Activated CD4-positive, alpha-beta T cell treated with anti-CD3 and anti-CD28 coated beads, Interleukin-2, amount 10 ng/mL, durations not matched to agents 7 days and 5 days (primary cell): ENCODE results near the gene ITPA. TPM values are rescaled to one million over a fixed set of nuclear protein-coding genes. Genes with fewer than 3 reads are reported as not detected.

Experiments used
- CTCF ChIA-PET: fragments of 350-600 bp; sonication (Branson Sonifier 250); formaldehyde crosslinking; loops from one replicate; lab custom pipeline; 2021; ENCODE audit warnings: antibody characterized with exemption; lab: Charles Lee
- POLR2A ChIA-PET: fragments of 350-600 bp; sonication (Branson Sonifier 250); formaldehyde crosslinking; loops from one replicate; lab custom pipeline; 2021; ENCODE audit warnings: antibody characterized with exemption; lab: Charles Lee
- DNase-seq: peaks from one replicate; pipeline ENCODE4 v3.0.0-alpha.2; 2020
- H3K27ac Mint-ChIP-seq: one replicate; pipeline ENCODE4 v1.8.0; 2021; ENCODE audit warnings: mild to moderate bottlenecking, moderate library complexity, mixed read lengths
- H3K27me3 Mint-ChIP-seq: one replicate; pipeline ENCODE4 v1.8.0; 2021; ENCODE audit warnings: mixed read lengths
- H3K36me3 Mint-ChIP-seq: one replicate; pipeline ENCODE4 v1.8.0; 2021; ENCODE audit warnings: low read depth, mixed read lengths
- H3K4me1 Mint-ChIP-seq: one replicate; pipeline ENCODE4 v1.8.0; 2021; ENCODE audit warnings: mixed read lengths
- H3K4me3 Mint-ChIP-seq: one replicate; pipeline ENCODE4 v1.8.0; 2021; ENCODE audit warnings: mild to moderate bottlenecking, moderate library complexity, mixed read lengths
- H3K9me3 Mint-ChIP-seq: one replicate; pipeline ENCODE4 v1.8.0; 2021; ENCODE audit warnings: mixed read lengths
- total RNA-seq, 2 experiments: library from RNA; stranded (reverse); gene quantifications; one replicate each; pipeline ENCODE4 v1.2.3, GENCODE V29; 2021

Gene ITPA
- total RNA-seq, 2 experiments from 2014 or later, result 52.1 to 72.7 TPM

- H3K27me3 Mint-ChIP-seq, result peaks cover 55% of the 10 kb centered on the region
- POLR2A ChIA-PET, result no interaction called here
Measured at GRCh38 chr20:3239026-3239866, 29.9 kb downstream of the ITPA start, which contains the start of gene SLC4A11. Gene SLC4A11, minus strand, starts transcription at chr20:3239190. Its CDS starts 53 bp downstream, at chr20:3239137.

GRCh38 chr20:3239867-3240775 is 30.8 kb downstream of the ITPA start:
- peaks cover 60% of the 10 kb centered on the region for H3K27me3 Mint-ChIP-seq
- H3K27ac Mint-ChIP-seq, result no peak overlapping the region
- ChIA-PET POLR2A (no interaction called here), CTCF (interaction anchor here (0.9 to 1.6 kb wide), 4 partner anchors 9 to 36 kb away, joined by 3 to 4 read pairs (median 3); no protein-coding TSS in a partner anchor)
- H3K9me3 Mint-ChIP-seq, result no peaks in the 10 kb centered on the region
- DNase-seq, result no peak
- H3K36me3 Mint-ChIP-seq, result no peaks in the 10 kb centered on the region
- peak overlapping the region; percentile 81 for H3K4me3 Mint-ChIP-seq
- H3K4me1 Mint-ChIP-seq, result peaks cover 10% of the 10 kb centered on the region

More at GRCh38 chr20:3239026-3239866, 29.9 kb downstream of the ITPA start, which contains the start of gene SLC4A11:
- Mint-ChIP-seq H3K4me3 (peak within 1 kb of the TSS; percentile 81), H3K4me1 (peaks cover 10% of the 10 kb centered on the region), H3K36me3 (no peaks in the 10 kb centered on the region), H3K27ac (no peak within 1 kb of the TSS), H3K9me3 (no peaks in the 10 kb centered on the region)
- DNase-seq, result peak; percentile 30
- CTCF ChIA-PET, result interaction anchor here (0.9 to 1.6 kb wide), 4 partner anchors 10 to 35 kb away, joined by 3 to 4 read pairs (median 4); no protein-coding TSS in a partner anchor

GRCh38 chr20:3240776-3241363 is 31.6 kb downstream of the ITPA start:
- Mint-ChIP-seq H3K27me3 (peaks cover 63% of the 10 kb centered on the region), H3K4me3 (no peak overlapping the region), H3K27ac (no peak overlapping the region), H3K9me3 (no peaks in the 10 kb centered on the region), H3K4me1 (peaks cover 10% of the 10 kb centered on the region), H3K36me3 (no peaks in the 10 kb centered on the region)
- ChIA-PET POLR2A (no interaction called here), CTCF (interaction anchor here (1.2 to 1.6 kb wide), 2 partner anchors 8 to 28 kb away, joined by 3 to 4 read pairs; no protein-coding TSS in a partner anchor)
- no peak for DNase-seq

GRCh38 chr20:3242172-3242692 is 32.9 kb downstream of the ITPA start:
- no peak overlapping the region for H3K27ac Mint-ChIP-seq
- no peaks in the 10 kb centered on the region for H3K36me3 Mint-ChIP-seq
- ChIA-PET POLR2A (interaction anchor here (0.6 kb wide), 1 partner anchor 19 kb away, joined by 4 read pairs; no protein-coding TSS in a partner anchor), CTCF (interaction anchor here (0.7 kb wide), 2 partner anchors 156 to 497 kb away, joined by 3 to 4 read pairs; no protein-coding TSS in a partner anchor)
- H3K9me3 Mint-ChIP-seq, result no peaks in the 10 kb centered on the region
- peaks cover 56% of the 10 kb centered on the region for H3K27me3 Mint-ChIP-seq
- no peak for DNase-seq
- peaks cover 10% of the 10 kb centered on the region for H3K4me1 Mint-ChIP-seq
- no peak overlapping the region for H3K4me3 Mint-ChIP-seq

GRCh38 chr20:3243718-3244358 is 34.5 kb downstream of the ITPA start:
- no peaks in the 10 kb centered on the region for H3K9me3 Mint-ChIP-seq
- CTCF ChIA-PET, result interaction anchor here (1.1 kb wide), 1 partner anchor 9 kb away, joined by 4 read pairs; no protein-coding TSS in a partner anchor
- POLR2A ChIA-PET, result no interaction called here
- H3K4me1 Mint-ChIP-seq, result peaks cover 7% of the 10 kb centered on the region
- no peak for DNase-seq
- no peak overlapping the region for H3K4me3 Mint-ChIP-seq
- no peak overlapping the region for H3K27ac Mint-ChIP-seq
- peaks cover 59% of the 10 kb centered on the region for H3K27me3 Mint-ChIP-seq
- H3K36me3 Mint-ChIP-seq, result no peaks in the 10 kb centered on the region

GRCh38 chr20:3244613-3245012 is 35.3 kb downstream of the ITPA start:
- Mint-ChIP-seq H3K9me3 (no peaks in the 10 kb centered on the region), H3K36me3 (no peaks in the 10 kb centered on the region), H3K27ac (no peak overlapping the region), H3K4me3 (no peak overlapping the region), H3K4me1 (peaks cover 5% of the 10 kb centered on the region), H3K27me3 (peaks cover 57% of the 10 kb centered on the region)
- ChIA-PET CTCF (no interaction called here), POLR2A (no interaction called here)
- no peak for DNase-seq

- DNase-seq, result no peak
- Mint-ChIP-seq H3K4me3 (no peak overlapping the region), H3K9me3 (no peaks in the 10 kb centered on the region), H3K27me3 (peaks cover 55% of the 10 kb centered on the region), H3K27ac (no peak overlapping the region), H3K36me3 (no peaks in the 10 kb centered on the region), H3K4me1 (peaks cover 3% of the 10 kb centered on the region)
- CTCF ChIA-PET, result no interaction called here
- POLR2A ChIA-PET, result no interaction called here
Measured at GRCh38 chr20:3245156-3245555, 35.9 kb downstream of the ITPA start.

GRCh38 chr20:3245711-3246110 is 36.4 kb downstream of the ITPA start:
- ChIA-PET CTCF (no interaction called here), POLR2A (no interaction called here)
- peaks cover 3% of the 10 kb centered on the region for H3K4me1 Mint-ChIP-seq
- no peak overlapping the region for H3K27ac Mint-ChIP-seq
- H3K27me3 Mint-ChIP-seq, result peaks cover 52% of the 10 kb centered on the region
- H3K4me3 Mint-ChIP-seq, result no peak overlapping the region
- DNase-seq, result no peak
- H3K36me3 Mint-ChIP-seq, result no peaks in the 10 kb centered on the region
- H3K9me3 Mint-ChIP-seq, result no peaks in the 10 kb centered on the region

GRCh38 chr20:3246682-3247081 is 37.4 kb downstream of the ITPA start:
- H3K4me1 Mint-ChIP-seq, result peaks cover 3% of the 10 kb centered on the region
- no peaks in the 10 kb centered on the region for H3K9me3 Mint-ChIP-seq
- peaks cover 44% of the 10 kb centered on the region for H3K27me3 Mint-ChIP-seq
- no peaks in the 10 kb centered on the region for H3K36me3 Mint-ChIP-seq
- ChIA-PET CTCF (no interaction called here), POLR2A (no interaction called here)
- no peak overlapping the region for H3K4me3 Mint-ChIP-seq
- H3K27ac Mint-ChIP-seq, result no peak overlapping the region
- DNase-seq, result no peak

GRCh38 chr20:3247638-3248037 is 38.3 kb downstream of the ITPA start:
- Mint-ChIP-seq H3K4me3 (no peak overlapping the region), H3K4me1 (peaks cover 3% of the 10 kb centered on the region), H3K36me3 (no peaks in the 10 kb centered on the region), H3K9me3 (no peaks in the 10 kb centered on the region), H3K27me3 (peaks cover 38% of the 10 kb centered on the region), H3K27ac (no peak overlapping the region)
- DNase-seq, result no peak
- ChIA-PET POLR2A (no interaction called here), CTCF (interaction anchor here (0.6 to 0.7 kb wide), 2 partner anchors 52 to 530 kb away, joined by 3 to 4 read pairs; no protein-coding TSS in a partner anchor)

- no peaks in the 10 kb centered on the region for H3K36me3 Mint-ChIP-seq
- H3K9me3 Mint-ChIP-seq, result no peaks in the 10 kb centered on the region
- H3K4me1 Mint-ChIP-seq, result peaks cover 3% of the 10 kb centered on the region
- peaks cover 38% of the 10 kb centered on the region for H3K27me3 Mint-ChIP-seq
- H3K27ac Mint-ChIP-seq, result no peak overlapping the region
- POLR2A ChIA-PET, result no interaction called here
- no peak for DNase-seq
- CTCF ChIA-PET, result interaction anchor here (0.5 to 1.1 kb wide), 4 partner anchors 9 to 651 kb away, joined by 3 to 4 read pairs (median 4); partner anchors contain the start of gene SLC4A11
- peak overlapping the region; percentile 7 for H3K4me3 Mint-ChIP-seq
Measured at GRCh38 chr20:3248167-3248992, 39.1 kb downstream of the ITPA start.
